ENCODE results near the gene NCEH1.
"Not testable (repeated sequence)": the region's sequence is repeated elsewhere in the genome, so short reads cannot be mapped to it uniquely, and the experiment has no call there.

Gene NCEH1

GRCh38 chr3:172707030-172707429 is 3.8 kb downstream of the NCEH1 start:
- Histone ChIP-seq H3K9me3 (ENCODE audit: insufficient read depth, low read length, severe bottlenecking) (no peaks in the 10 kb centered on the region), H3K27ac (ENCODE audit: low read length) (no peak overlapping the region), H3K79me2 (ENCODE audit: insufficient read depth, low read length) (no peaks in the 10 kb centered on the region), H3K36me3 (ENCODE audit: insufficient read depth, low read length) (no peaks in the 10 kb centered on the region), H3K9ac (ENCODE audit: low read depth, low read length) (no peak overlapping the region), H3K4me1 (ENCODE audit: insufficient read depth, low read length) (peaks cover 25% of the 10 kb centered on the region), H3K27me3 (ENCODE audit: insufficient read depth, low read length, poor library complexity) (peaks cover 16% of the 10 kb centered on the region), H2AFZ (ENCODE audit: low read depth, low read length) (no peak overlapping the region), H4K20me1 (ENCODE audit: insufficient read depth, low read length) (no peaks in the 10 kb centered on the region), H3K4me2 (ENCODE audit: insufficient read depth, low read length) (no peak overlapping the region), H3K4me3 (ENCODE audit: low read depth in 1 of 2, low read length in 2 of 2) (no peak overlapping the region)
- DNase-seq: no peak
- no peak for ATAC-seq (ENCODE audit: insufficient read depth, low read depth)
- TF ChIP-seq EZH2 (IDR thresholded peaks at IDR 0.05; ENCODE audit: borderline replicate concordance, low read depth, low read length, severe bottlenecking) (no peak), CTCF (IDR thresholded peaks at IDR 0.05; ENCODE audit: borderline replicate concordance, extremely low read depth, low read length, poor library complexity, severe bottlenecking) (no peak)

GRCh38 chr3:172705170-172705569 is 5.7 kb downstream of the NCEH1 start:
- no peaks in the 10 kb centered on the region for H3K36me3 ChIP-seq (ENCODE audit: insufficient read depth, low read length)
- no peak overlapping the region for H3K27ac ChIP-seq (ENCODE audit: low read length)
- no peak for DNase-seq
- H3K4me3 ChIP-seq (ENCODE audit: low read depth in 1 of 2, low read length in 2 of 2): no peak overlapping the region
- no peak for TF ChIP-seq CTCF (IDR thresholded peaks at IDR 0.05; ENCODE audit: borderline replicate concordance, extremely low read depth, low read length, poor library complexity, severe bottlenecking)
- no peak for TF ChIP-seq EZH2 (IDR thresholded peaks at IDR 0.05; ENCODE audit: borderline replicate concordance, low read depth, low read length, severe bottlenecking)
- no peak for ATAC-seq (ENCODE audit: insufficient read depth, low read depth)
- peaks cover 16% of the 10 kb centered on the region for H3K4me1 ChIP-seq (ENCODE audit: insufficient read depth, low read length)
- H2AFZ ChIP-seq (ENCODE audit: low read depth, low read length): no peak overlapping the region
- H4K20me1 ChIP-seq (ENCODE audit: insufficient read depth, low read length): no peaks in the 10 kb centered on the region
- no peaks in the 10 kb centered on the region for H3K79me2 ChIP-seq (ENCODE audit: insufficient read depth, low read length)
- no peaks in the 10 kb centered on the region for H3K9me3 ChIP-seq (ENCODE audit: insufficient read depth, low read length, severe bottlenecking)
- H3K9ac ChIP-seq (ENCODE audit: low read depth, low read length): no peak overlapping the region
- H3K27me3 ChIP-seq (ENCODE audit: insufficient read depth, low read length, poor library complexity): peaks cover 8% of the 10 kb centered on the region
- no peak overlapping the region for H3K4me2 ChIP-seq (ENCODE audit: insufficient read depth, low read length)

GRCh38 chr3:172704001-172704400 is 6.9 kb downstream of the NCEH1 start:
- Histone ChIP-seq H4K20me1 (ENCODE audit: insufficient read depth, low read length) (no peaks in the 10 kb centered on the region), H2AFZ (ENCODE audit: low read depth, low read length) (no peak overlapping the region), H3K36me3 (ENCODE audit: insufficient read depth, low read length) (no peaks in the 10 kb centered on the region), H3K9ac (ENCODE audit: low read depth, low read length) (no peak overlapping the region), H3K79me2 (ENCODE audit: insufficient read depth, low read length) (no peaks in the 10 kb centered on the region), H3K9me3 (ENCODE audit: insufficient read depth, low read length, severe bottlenecking) (no peaks in the 10 kb centered on the region), H3K27ac (ENCODE audit: low read length) (no peak overlapping the region), H3K27me3 (ENCODE audit: insufficient read depth, low read length, poor library complexity) (no peaks in the 10 kb centered on the region), H3K4me3 (ENCODE audit: low read depth in 1 of 2, low read length in 2 of 2) (no peak overlapping the region), H3K4me1 (ENCODE audit: insufficient read depth, low read length) (peaks cover 4% of the 10 kb centered on the region; the same call in 1 of the 2 replicates), H3K4me2 (ENCODE audit: insufficient read depth, low read length) (no peak overlapping the region)
- DNase-seq (no peak), ATAC-seq (ENCODE audit: insufficient read depth, low read depth) (no peak)
- no peak for TF ChIP-seq CTCF (IDR thresholded peaks at IDR 0.05; ENCODE audit: borderline replicate concordance, extremely low read depth, low read length, poor library complexity, severe bottlenecking)
- no peak for TF ChIP-seq EZH2 (IDR thresholded peaks at IDR 0.05; ENCODE audit: borderline replicate concordance, low read depth, low read length, severe bottlenecking)

- H3K79me2 ChIP-seq (ENCODE audit: insufficient read depth, low read length); ATAC-seq (ENCODE audit: insufficient read depth, low read depth); H3K4me2 ChIP-seq (ENCODE audit: insufficient read depth, low read length); DNase-seq; H3K9me3 ChIP-seq (ENCODE audit: insufficient read depth, low read length, severe bottlenecking); H4K20me1 ChIP-seq (ENCODE audit: insufficient read depth, low read length); H3K27me3 ChIP-seq (ENCODE audit: insufficient read depth, low read length, poor library complexity); H3K4me1 ChIP-seq (ENCODE audit: insufficient read depth, low read length); H3K36me3 ChIP-seq (ENCODE audit: insufficient read depth, low read length); H3K4me3 ChIP-seq (ENCODE audit: low read depth in 1 of 2, low read length in 2 of 2); H3K9ac ChIP-seq (ENCODE audit: low read depth, low read length); H2AFZ ChIP-seq (ENCODE audit: low read depth, low read length); H3K27ac ChIP-seq (ENCODE audit: low read length): not testable (repeated sequence)
These were observed 8.1 kb downstream of the NCEH1 start for GRCh38 chr3:172702731-172703130.

All from DND-41 (cell line).